ENCODE results near the gene CEBPE. TPM values are rescaled to one million over a fixed set of nuclear protein-coding genes. Genes with fewer than 3 reads are reported as not detected.

Gene CEBPE
- total RNA-seq, 1 experiment from 2014 or later, result not detected

GRCh38 chr14:23130871-23131270 lies 11.8 kb upstream of the CEBPE start:
- Mint-ChIP-seq H3K36me3 (ENCODE audit: insufficient read depth, unreplicated experiment) (no peaks in the 10 kb centered on the region), H3K27me3 (ENCODE audit: insufficient read depth, unreplicated experiment) (no peaks in the 10 kb centered on the region), H3K4me1 (ENCODE audit: insufficient read depth, unreplicated experiment) (peaks cover 26% of the 10 kb centered on the region), H3K4me3 (ENCODE audit: unreplicated experiment) (no peak overlapping the region), H3K9me3 (ENCODE audit: unreplicated experiment) (no peaks in the 10 kb centered on the region), H3K27ac (ENCODE audit: low read depth, unreplicated experiment) (no peak overlapping the region)
- BruUV-seq (replicated peaks), result no TSS peak
- ChIA-PET CTCF (interaction anchor here (0.6 to 20.7 kb wide), 6 partner anchors 10 to 164 kb away, joined by 3 to 766 read pairs (median 4); partner anchors contain the start of gene SLC7A8), POLR2A (interaction anchor here (0.6 to 2.2 kb wide), 6 partner anchors 11 to 171 kb away, joined by 3 to 11 read pairs (median 4); partner anchors contain the start of gene SLC7A8)
- TF ChIP-seq CTCF (IDR thresholded peaks at IDR 0.05; ENCODE audit: unreplicated experiment), result no peak
- intact Hi-C loops (cut with micrococcal nuclease), result no loop called here
- DNase-seq (ENCODE audit: unreplicated experiment), result peak; percentile 74

GRCh38 chr14:23129759-23130316 lies 10.8 kb upstream of the CEBPE start:
- Mint-ChIP-seq H3K4me3 (ENCODE audit: unreplicated experiment) (no peak overlapping the region), H3K27me3 (ENCODE audit: insufficient read depth, unreplicated experiment) (no peaks in the 10 kb centered on the region), H3K4me1 (ENCODE audit: insufficient read depth, unreplicated experiment) (peaks cover 26% of the 10 kb centered on the region), H3K27ac (ENCODE audit: low read depth, unreplicated experiment) (no peak overlapping the region), H3K36me3 (ENCODE audit: insufficient read depth, unreplicated experiment) (no peaks in the 10 kb centered on the region), H3K9me3 (ENCODE audit: unreplicated experiment) (no peaks in the 10 kb centered on the region)
- CTCF ChIA-PET, result interaction anchor here (0.6 to 20.7 kb wide), 8 partner anchors 9 to 196 kb away, joined by 3 to 766 read pairs (median 4); partner anchors contain the start of gene SLC7A8
- no peak for DNase-seq (ENCODE audit: unreplicated experiment)
- no peak for TF ChIP-seq CTCF (IDR thresholded peaks at IDR 0.05; ENCODE audit: unreplicated experiment)
- BruUV-seq (replicated peaks), result no TSS peak
- intact Hi-C loops (cut with micrococcal nuclease), result no loop called here
- POLR2A ChIA-PET, result interaction anchor here (0.6 to 2.2 kb wide), 12 partner anchors 9 to 172 kb away, joined by 3 to 11 read pairs (median 4); partner anchors contain the start of genes ACIN1, C14orf119 and SLC7A8

GRCh38 chr14:23128969-23129758 lies 10.1 kb upstream of the CEBPE start:
- intact Hi-C loops (cut with micrococcal nuclease), result no loop called here
- no peak for DNase-seq (ENCODE audit: unreplicated experiment)
- H3K4me1 Mint-ChIP-seq (ENCODE audit: insufficient read depth, unreplicated experiment), result peaks cover 28% of the 10 kb centered on the region
- H3K9me3 Mint-ChIP-seq (ENCODE audit: unreplicated experiment), result no peaks in the 10 kb centered on the region
- no peaks in the 10 kb centered on the region for H3K27me3 Mint-ChIP-seq (ENCODE audit: insufficient read depth, unreplicated experiment)
- no TSS peak for BruUV-seq (replicated peaks)
- POLR2A ChIA-PET, result interaction anchor here (0.6 to 2.2 kb wide), 11 partner anchors 9 to 116 kb away, joined by 3 to 11 read pairs (median 3); partner anchors contain the start of genes ACIN1, C14orf119 and SLC7A8
- no peak overlapping the region for H3K27ac Mint-ChIP-seq (ENCODE audit: low read depth, unreplicated experiment)
- TF ChIP-seq CTCF (IDR thresholded peaks at IDR 0.05; ENCODE audit: unreplicated experiment), result no peak
- CTCF ChIA-PET, result interaction anchor here (0.6 to 20.7 kb wide), 8 partner anchors 8 to 197 kb away, joined by 3 to 766 read pairs (median 4); partner anchors contain the start of gene SLC7A8
- H3K4me3 Mint-ChIP-seq (ENCODE audit: unreplicated experiment), result no peak overlapping the region
- H3K36me3 Mint-ChIP-seq (ENCODE audit: insufficient read depth, unreplicated experiment), result no peaks in the 10 kb centered on the region

GRCh38 chr14:23127861-23128260 lies 8.8 kb upstream of the CEBPE start:
- no peak for DNase-seq (ENCODE audit: unreplicated experiment)
- ChIA-PET POLR2A (no interaction called here), CTCF (interaction anchor here (20.7 kb wide), 1 partner anchor 58 kb away, joined by 766 read pairs; the partner anchor contains the start of gene SLC7A8)
- no peaks in the 10 kb centered on the region for H3K27me3 Mint-ChIP-seq (ENCODE audit: insufficient read depth, unreplicated experiment)
- H3K36me3 Mint-ChIP-seq (ENCODE audit: insufficient read depth, unreplicated experiment), result no peaks in the 10 kb centered on the region
- H3K27ac Mint-ChIP-seq (ENCODE audit: low read depth, unreplicated experiment), result no peak overlapping the region
- H3K4me1 Mint-ChIP-seq (ENCODE audit: insufficient read depth, unreplicated experiment), result peaks cover 41% of the 10 kb centered on the region
- H3K9me3 Mint-ChIP-seq (ENCODE audit: unreplicated experiment), result no peaks in the 10 kb centered on the region
- intact Hi-C loops (cut with micrococcal nuclease), result no loop called here
- BruUV-seq (replicated peaks), result no TSS peak
- no peak for TF ChIP-seq CTCF (IDR thresholded peaks at IDR 0.05; ENCODE audit: unreplicated experiment)
- H3K4me3 Mint-ChIP-seq (ENCODE audit: unreplicated experiment), result no peak overlapping the region
